Skeletal muscle tissue (tissue), 4 donors: ENCODE results near the gene DAB1. TPM values are rescaled to one million over a fixed set of nuclear protein-coding genes. Genes with fewer than 3 reads are reported as not detected.

Experiments used
- H3K27ac ChIP-seq: one replicate; pipeline ENCODE4 v1.7.0; 2013; ENCODE audit warnings: mild to moderate bottlenecking, low read depth, low read length, inconsistent platforms
- H3K27me3 ChIP-seq, 3 donors: one replicate each; pipeline ENCODE4 v1.7.0; 2013; ENCODE audit warnings: low read length in 3 of 3; ENCODE audit not compliant: control insufficient read depth in 3 of 3, insufficient read depth in 3 of 3
- H3K36me3 ChIP-seq, 3 donors: one replicate each; pipeline ENCODE4 v1.7.0; 2013; ENCODE audit warnings: low read length in 3 of 3; ENCODE audit not compliant: control insufficient read depth in 3 of 3, insufficient read depth in 3 of 3
- H3K4me1 ChIP-seq, 3 donors: one replicate each; pipeline ENCODE4 v1.7.0; 2013; ENCODE audit warnings: low read length in 3 of 3, mild to moderate bottlenecking in 3 of 3; ENCODE audit not compliant: control insufficient read depth in 3 of 3, insufficient read depth in 3 of 3
- H3K4me3 ChIP-seq, 3 donors: one replicate each; pipeline ENCODE4 v1.7.0; 2013; ENCODE audit warnings: low read length in 3 of 3
- H3K9ac ChIP-seq, 3 donors: one replicate each; pipeline ENCODE4 v1.7.0; 2013; ENCODE audit warnings: low read length in 3 of 3, mild to moderate bottlenecking in 3 of 3, moderate library complexity in 2 of 3, low read depth in 1 of 3
- H3K9me3 ChIP-seq, 3 donors: one replicate each; pipeline ENCODE4 v1.7.0; 2013; ENCODE audit warnings: low read length in 3 of 3; ENCODE audit not compliant: control insufficient read depth in 3 of 3
- total RNA-seq: library from RNA; depleted of rRNA; stranded (reverse); fragments of >200 nt; gene quantifications from one replicate; pipeline ENCODE4 v1.2.3, GENCODE V29; 2014
- donor health status: Osteomylitis.

Gene DAB1
- total RNA-seq, 1 donor from 2014 or later, result 1.6 TPM

DNA sequence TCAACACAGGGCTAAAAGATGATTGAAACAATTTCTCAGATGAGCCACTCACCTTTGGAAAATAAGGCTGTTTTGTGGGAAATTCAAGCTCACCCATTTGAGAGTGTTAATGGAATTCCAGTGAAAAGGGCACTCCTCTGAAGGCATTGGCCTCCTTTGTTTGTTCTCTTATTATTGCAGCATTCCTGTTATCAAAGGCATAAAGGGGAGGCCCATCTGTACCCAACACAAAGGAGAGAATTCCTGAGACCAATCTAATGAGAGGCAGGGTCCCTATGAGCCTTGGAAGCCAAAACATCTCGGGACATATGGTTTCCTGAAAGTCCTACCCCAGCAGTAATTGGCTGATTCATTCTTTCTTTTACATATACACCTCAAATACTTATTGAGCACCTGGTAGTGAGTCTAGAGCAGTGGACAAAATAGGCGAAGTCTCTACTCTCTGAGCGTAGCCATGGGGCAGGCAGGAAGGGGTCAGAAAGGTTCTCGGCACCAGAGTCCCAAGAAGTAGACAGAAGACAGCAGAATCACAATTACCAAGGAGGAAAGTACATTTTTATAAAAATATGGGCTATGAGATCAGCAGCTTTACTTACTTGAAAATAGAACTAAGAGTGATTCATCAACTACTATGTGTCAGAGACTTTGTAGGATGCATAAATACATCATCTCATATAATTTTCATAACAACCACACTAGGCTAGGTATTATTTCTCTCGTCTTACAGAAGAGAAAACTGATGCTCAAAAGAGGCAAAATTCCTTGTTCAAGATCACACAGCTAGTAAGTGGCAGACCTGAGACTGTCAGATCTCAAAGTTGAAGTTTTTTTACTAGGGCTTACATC, 218.7 kb downstream of the DAB1 start:
- no peak overlapping the region for H3K9ac ChIP-seq
- no peaks in the 10 kb centered on the region for H3K36me3 ChIP-seq
- H3K9me3 ChIP-seq, result no peaks in the 10 kb centered on the region
- no peak overlapping the region for H3K27ac ChIP-seq
- no peaks in the 10 kb centered on the region for H3K27me3 ChIP-seq
- no peak overlapping the region for H3K4me3 ChIP-seq
- H3K4me1 ChIP-seq, result no peaks in the 10 kb centered on the region

DNA sequence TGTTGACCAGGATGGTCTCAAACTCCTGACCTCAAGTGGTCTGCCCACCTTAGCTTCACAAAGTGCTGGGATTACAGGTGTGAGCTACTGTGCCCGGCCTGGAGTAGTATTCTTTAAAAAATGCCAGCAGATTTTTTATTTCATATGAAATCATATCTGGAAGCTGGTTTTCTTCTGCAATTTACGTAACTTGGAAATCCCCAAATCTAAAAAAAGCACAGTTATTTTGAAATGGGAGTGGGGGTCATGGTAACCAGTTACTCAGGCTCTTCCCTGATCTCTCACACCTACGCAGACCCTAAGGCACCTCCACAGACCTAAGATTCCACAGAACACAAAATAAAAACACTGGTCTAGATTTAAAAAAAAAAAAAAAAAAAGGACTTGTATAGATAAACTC, 219.8 kb downstream of the DAB1 start:
- H3K9me3 ChIP-seq, result no peaks in the 10 kb centered on the region
- no peak overlapping the region for H3K4me3 ChIP-seq
- H3K27ac ChIP-seq, result no peak overlapping the region
- no peak overlapping the region for H3K9ac ChIP-seq
- no peaks in the 10 kb centered on the region for H3K36me3 ChIP-seq
- H3K27me3 ChIP-seq, result no peaks in the 10 kb centered on the region
- H3K4me1 ChIP-seq, result no peaks in the 10 kb centered on the region

GRCh38 chr1:57202241-57202640, 221.6 kb downstream of the DAB1 start:
- Histone ChIP-seq H3K9me3 (no peaks in the 10 kb centered on the region), H3K27ac (no peak overlapping the region), H3K27me3 (no peaks in the 10 kb centered on the region)

DNA sequence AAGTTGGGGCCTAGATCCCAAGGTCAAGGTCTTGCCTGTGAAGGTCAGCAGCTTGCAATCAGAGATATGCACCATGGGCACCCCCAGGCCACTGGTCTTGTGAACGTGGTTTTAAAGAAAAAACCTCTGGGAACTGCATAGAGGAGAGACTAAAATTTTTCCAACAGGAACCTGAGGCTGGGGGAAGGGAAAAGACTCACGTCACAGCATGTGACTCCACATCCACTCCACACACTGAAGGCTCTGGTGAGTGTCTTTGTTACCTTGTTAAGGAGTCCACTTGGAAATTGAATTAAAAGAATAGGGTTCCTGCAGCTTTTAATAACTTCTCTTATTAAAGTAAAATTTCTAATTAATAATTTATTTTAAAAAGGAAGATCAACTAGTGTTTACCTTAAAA, 224.9 kb downstream of the DAB1 start:
- Histone ChIP-seq H3K27ac (no peak overlapping the region), H3K4me1 (no peaks in the 10 kb centered on the region), H3K36me3 (no peaks in the 10 kb centered on the region), H3K9ac (no peak overlapping the region), H3K9me3 (no peaks in the 10 kb centered on the region), H3K27me3 (peaks cover 0 to 4% (median 2%) of the 10 kb centered on the region in 3 donors), H3K4me3 (no peak overlapping the region)

More at GRCh38 chr1:57202241-57202640, 221.6 kb downstream of the DAB1 start:
- Histone ChIP-seq H3K4me3 (no peak overlapping the region), H3K9ac (no peak overlapping the region), H3K36me3 (no peaks in the 10 kb centered on the region), H3K4me1 (no peaks in the 10 kb centered on the region)

DNA sequence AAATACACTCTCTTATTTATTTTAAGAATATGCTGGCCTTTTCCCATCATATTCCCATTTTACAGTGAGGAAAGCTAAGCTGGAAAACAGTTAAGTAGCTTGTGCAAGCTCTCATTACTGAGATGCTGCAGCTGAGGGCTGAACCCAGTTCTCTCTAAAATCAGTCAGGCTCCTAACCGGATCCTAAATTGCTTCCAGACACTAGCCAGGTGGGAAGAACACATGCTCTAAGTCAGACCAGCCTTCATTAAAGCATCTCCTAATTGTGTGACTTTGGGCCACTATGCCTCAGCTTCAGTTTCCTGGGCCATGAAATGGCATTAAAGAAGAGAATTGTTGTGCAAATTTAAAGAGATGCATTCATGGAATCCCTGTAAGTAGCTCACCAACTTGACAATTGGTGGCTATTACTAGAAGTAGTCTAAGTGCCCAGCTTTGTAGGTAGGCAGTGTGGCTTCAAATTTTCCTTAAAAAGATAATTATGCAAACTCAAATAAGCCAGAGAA, 228.4 kb downstream of the DAB1 start:
- H3K9ac ChIP-seq, result no peak overlapping the region
- H3K9me3 ChIP-seq, result no peaks in the 10 kb centered on the region
- no peak overlapping the region for H3K27ac ChIP-seq
- H3K27me3 ChIP-seq, result peaks cover 0 to 6% (median 2%) of the 10 kb centered on the region in 3 donors
- H3K4me1 ChIP-seq, result no peaks in the 10 kb centered on the region
- H3K4me3 ChIP-seq, result no peak overlapping the region
- H3K36me3 ChIP-seq, result no peaks in the 10 kb centered on the region

- Histone ChIP-seq H3K4me3 (no peak overlapping the region), H3K36me3 (no peaks in the 10 kb centered on the region), H3K27ac (no peak overlapping the region), H3K27me3 (peaks cover 0 to 6% (median 2%) of the 10 kb centered on the region in 3 donors), H3K9ac (no peak overlapping the region), H3K4me1 (no peaks in the 10 kb centered on the region), H3K9me3 (no peaks in the 10 kb centered on the region)
Observed at GRCh38 chr1:57192222-57192621, 231.6 kb downstream of the DAB1 start.

DNA sequence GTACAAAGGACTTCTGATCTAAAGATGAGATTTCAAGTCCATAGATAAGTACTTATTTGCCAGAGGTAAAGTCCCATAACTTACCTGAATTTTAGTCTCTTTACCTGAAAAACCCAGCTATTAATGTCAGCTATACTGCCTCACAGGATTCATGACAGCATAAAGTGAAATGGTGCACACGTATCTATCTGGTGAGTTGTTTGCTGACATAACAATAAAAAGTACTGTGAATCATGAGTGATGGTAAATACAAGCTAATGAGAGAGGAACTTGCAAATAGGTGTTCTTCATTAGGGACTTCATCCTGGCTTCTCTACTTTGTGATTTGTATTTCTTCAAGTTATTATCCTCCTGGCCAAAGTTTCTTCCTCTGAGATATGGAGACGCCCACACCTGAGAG, 233.0 kb downstream of the DAB1 start:
- H3K27me3 ChIP-seq, result peaks cover 0 to 6% (median 2%) of the 10 kb centered on the region in 3 donors
- no peaks in the 10 kb centered on the region for H3K36me3 ChIP-seq

GRCh38 chr1:57188168-57188567, 235.7 kb downstream of the DAB1 start:
- no peak overlapping the region for H3K27ac ChIP-seq
- peaks cover 0 to 5% (median 0%) of the 10 kb centered on the region in 3 donors for H3K27me3 ChIP-seq
- H3K36me3 ChIP-seq, result no peaks in the 10 kb centered on the region
- no peaks in the 10 kb centered on the region for H3K9me3 ChIP-seq
- H3K4me1 ChIP-seq, result no peaks in the 10 kb centered on the region
- no peak overlapping the region for H3K4me3 ChIP-seq
- no peak overlapping the region for H3K9ac ChIP-seq

More for the DNA sequence above, 233.0 kb downstream of the DAB1 start:
- Histone ChIP-seq H3K4me3 (no peak overlapping the region), H3K27ac (no peak overlapping the region), H3K4me1 (no peaks in the 10 kb centered on the region), H3K9ac (no peak overlapping the region), H3K9me3 (no peaks in the 10 kb centered on the region)

GRCh38 chr1:57186455-57186854, 237.4 kb downstream of the DAB1 start:
- peaks cover 0 to 5% (median 0%) of the 10 kb centered on the region in 3 donors for H3K27me3 ChIP-seq
- H3K4me3 ChIP-seq, result no peak overlapping the region
- H3K4me1 ChIP-seq, result no peaks in the 10 kb centered on the region
- H3K36me3 ChIP-seq, result no peaks in the 10 kb centered on the region
- no peak overlapping the region for H3K27ac ChIP-seq
- H3K9me3 ChIP-seq, result no peaks in the 10 kb centered on the region
- H3K9ac ChIP-seq, result no peak overlapping the region

- H3K9me3 ChIP-seq, result no peaks in the 10 kb centered on the region
- peaks cover 0 to 6% (median 0%) of the 10 kb centered on the region in 3 donors for H3K27me3 ChIP-seq
- H3K27ac ChIP-seq, result no peak overlapping the region
Observed at GRCh38 chr1:57179001-57179400, 244.9 kb downstream of the DAB1 start.

More at GRCh38 chr1:57179001-57179400, 244.9 kb downstream of the DAB1 start:
- no peak overlapping the region for H3K9ac ChIP-seq
- H3K4me1 ChIP-seq, result no peaks in the 10 kb centered on the region
- H3K36me3 ChIP-seq, result no peaks in the 10 kb centered on the region
- no peak overlapping the region for H3K4me3 ChIP-seq
